ENCODE results near the gene NT5M. TPM values are rescaled to one million over a fixed set of nuclear protein-coding genes. Genes with fewer than 3 reads are reported as not detected.
"Not testable (repeated sequence)": the region's sequence is repeated elsewhere in the genome, so short reads cannot be mapped to it uniquely, and the experiment has no call there.

NT5M gene
- total RNA-seq, 1 donor from 2014 or later = 5.8 TPM

DNA sequence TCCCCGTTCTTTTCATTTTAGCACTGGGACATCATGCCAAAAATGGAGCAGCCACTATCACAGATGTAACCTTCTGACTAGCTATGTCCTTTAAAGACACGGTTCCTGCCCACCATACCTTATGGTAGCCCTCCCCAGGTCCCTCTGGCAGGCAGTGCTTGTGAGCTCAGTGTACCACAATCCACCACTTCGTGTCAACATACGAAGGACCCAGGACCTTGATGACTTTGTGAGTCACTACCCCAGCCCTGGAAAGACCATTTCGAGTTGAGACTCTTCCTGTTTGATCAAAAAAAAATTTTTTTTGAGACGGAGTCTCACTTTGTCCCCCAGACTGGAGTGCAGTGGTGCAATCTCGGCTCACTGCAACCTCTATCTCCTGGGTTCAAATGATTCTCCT is 45.2 kb upstream of the NT5M start:
- H3K36me3 Mint-ChIP-seq (ENCODE audit: low read depth, unreplicated experiment) = peaks cover 39% of the 10 kb centered on the region
- H3K4me1 Mint-ChIP-seq (ENCODE audit: unreplicated experiment) = no peaks in the 10 kb centered on the region
- H3K27ac Mint-ChIP-seq (ENCODE audit: unreplicated experiment) = no peak overlapping the region
- H3K4me3 Mint-ChIP-seq (ENCODE audit: unreplicated experiment) = no peak overlapping the region
- DNase-seq (ENCODE audit: low spot score) = no peak
- H3K27me3 Mint-ChIP-seq (ENCODE audit: unreplicated experiment) = peaks cover 2% of the 10 kb centered on the region
- TF ChIP-seq, protein P1, sequence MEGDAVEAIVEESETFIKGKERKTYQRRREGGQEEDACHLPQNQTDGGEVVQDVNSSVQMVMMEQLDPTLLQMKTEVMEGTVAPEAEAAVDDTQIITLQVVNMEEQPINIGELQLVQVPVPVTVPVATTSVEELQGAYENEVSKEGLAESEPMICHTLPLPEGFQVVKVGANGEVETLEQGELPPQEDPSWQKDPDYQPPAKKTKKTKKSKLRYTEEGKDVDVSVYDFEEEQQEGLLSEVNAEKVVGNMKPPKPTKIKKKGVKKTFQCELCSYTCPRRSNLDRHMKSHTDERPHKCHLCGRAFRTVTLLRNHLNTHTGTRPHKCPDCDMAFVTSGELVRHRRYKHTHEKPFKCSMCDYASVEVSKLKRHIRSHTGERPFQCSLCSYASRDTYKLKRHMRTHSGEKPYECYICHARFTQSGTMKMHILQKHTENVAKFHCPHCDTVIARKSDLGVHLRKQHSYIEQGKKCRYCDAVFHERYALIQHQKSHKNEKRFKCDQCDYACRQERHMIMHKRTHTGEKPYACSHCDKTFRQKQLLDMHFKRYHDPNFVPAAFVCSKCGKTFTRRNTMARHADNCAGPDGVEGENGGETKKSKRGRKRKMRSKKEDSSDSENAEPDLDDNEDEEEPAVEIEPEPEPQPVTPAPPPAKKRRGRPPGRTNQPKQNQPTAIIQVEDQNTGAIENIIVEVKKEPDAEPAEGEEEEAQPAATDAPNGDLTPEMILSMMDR (IDR thresholded peaks at IDR 0.05; ENCODE audit: unreplicated experiment) = no peak
- H3K9me3 Mint-ChIP-seq (ENCODE audit: unreplicated experiment) = no peaks in the 10 kb centered on the region

DNA sequence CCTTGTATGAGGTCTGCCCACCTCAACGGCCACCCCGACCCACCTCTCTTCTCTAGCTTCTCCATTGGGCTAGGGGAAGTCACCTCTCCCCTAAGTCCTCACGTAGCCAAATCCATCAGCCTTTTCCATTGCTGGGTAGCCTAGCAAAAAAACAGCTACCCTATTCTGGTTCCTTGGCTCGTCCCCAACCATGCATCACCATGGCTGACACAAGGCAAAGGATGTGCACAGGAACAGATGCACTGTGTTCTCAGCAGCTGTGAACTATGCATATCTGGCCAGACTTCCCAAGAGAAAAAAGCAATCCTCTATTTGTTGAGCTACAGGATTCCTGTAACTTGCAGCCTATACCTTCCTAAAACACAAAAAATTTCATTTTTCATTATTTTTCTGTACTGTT is 44.2 kb upstream of the NT5M start:
- no peaks in the 10 kb centered on the region for H3K9me3 Mint-ChIP-seq (ENCODE audit: unreplicated experiment)
- TF ChIP-seq, protein P1 (IDR thresholded peaks at IDR 0.05; ENCODE audit: unreplicated experiment) = no peak
- H3K4me3 Mint-ChIP-seq (ENCODE audit: unreplicated experiment) = no peak overlapping the region
- peaks cover 38% of the 10 kb centered on the region for H3K36me3 Mint-ChIP-seq (ENCODE audit: low read depth, unreplicated experiment)
- H3K27ac Mint-ChIP-seq (ENCODE audit: unreplicated experiment) = no peak overlapping the region
- no peak for DNase-seq (ENCODE audit: low spot score)
- no peaks in the 10 kb centered on the region for H3K4me1 Mint-ChIP-seq (ENCODE audit: unreplicated experiment)
- H3K27me3 Mint-ChIP-seq (ENCODE audit: unreplicated experiment) = peaks cover 1% of the 10 kb centered on the region

DNA sequence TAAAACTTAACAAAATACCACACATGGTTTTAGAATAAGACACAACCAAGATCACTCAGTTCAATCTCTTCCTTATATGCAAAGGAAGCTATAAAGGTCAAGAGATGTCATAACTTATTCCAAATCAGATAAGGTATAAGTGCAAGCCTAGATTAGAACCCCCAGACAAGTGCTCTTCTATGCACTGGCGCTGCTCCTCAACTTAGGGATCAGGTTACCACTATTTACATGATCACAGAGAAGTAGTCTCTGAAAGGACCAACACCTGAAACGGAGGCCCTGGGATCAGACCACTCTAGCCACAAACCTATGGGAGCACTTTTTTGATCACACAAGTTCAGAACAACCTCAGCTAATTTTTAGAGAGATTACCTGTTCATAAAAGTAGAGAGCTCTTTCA is 38.7 kb upstream of the NT5M start:
- no peaks in the 10 kb centered on the region for H3K27me3 Mint-ChIP-seq (ENCODE audit: unreplicated experiment)
- no peak overlapping the region for H3K4me3 Mint-ChIP-seq (ENCODE audit: unreplicated experiment)
- H3K27ac Mint-ChIP-seq (ENCODE audit: unreplicated experiment) = no peak overlapping the region
- TF ChIP-seq, protein P1 (IDR thresholded peaks at IDR 0.05; ENCODE audit: unreplicated experiment) = no peak
- H3K9me3 Mint-ChIP-seq (ENCODE audit: unreplicated experiment) = no peaks in the 10 kb centered on the region
- DNase-seq (ENCODE audit: low spot score) = no peak
- H3K36me3 Mint-ChIP-seq (ENCODE audit: low read depth, unreplicated experiment) = peaks cover 30% of the 10 kb centered on the region
- no peaks in the 10 kb centered on the region for H3K4me1 Mint-ChIP-seq (ENCODE audit: unreplicated experiment)

DNA sequence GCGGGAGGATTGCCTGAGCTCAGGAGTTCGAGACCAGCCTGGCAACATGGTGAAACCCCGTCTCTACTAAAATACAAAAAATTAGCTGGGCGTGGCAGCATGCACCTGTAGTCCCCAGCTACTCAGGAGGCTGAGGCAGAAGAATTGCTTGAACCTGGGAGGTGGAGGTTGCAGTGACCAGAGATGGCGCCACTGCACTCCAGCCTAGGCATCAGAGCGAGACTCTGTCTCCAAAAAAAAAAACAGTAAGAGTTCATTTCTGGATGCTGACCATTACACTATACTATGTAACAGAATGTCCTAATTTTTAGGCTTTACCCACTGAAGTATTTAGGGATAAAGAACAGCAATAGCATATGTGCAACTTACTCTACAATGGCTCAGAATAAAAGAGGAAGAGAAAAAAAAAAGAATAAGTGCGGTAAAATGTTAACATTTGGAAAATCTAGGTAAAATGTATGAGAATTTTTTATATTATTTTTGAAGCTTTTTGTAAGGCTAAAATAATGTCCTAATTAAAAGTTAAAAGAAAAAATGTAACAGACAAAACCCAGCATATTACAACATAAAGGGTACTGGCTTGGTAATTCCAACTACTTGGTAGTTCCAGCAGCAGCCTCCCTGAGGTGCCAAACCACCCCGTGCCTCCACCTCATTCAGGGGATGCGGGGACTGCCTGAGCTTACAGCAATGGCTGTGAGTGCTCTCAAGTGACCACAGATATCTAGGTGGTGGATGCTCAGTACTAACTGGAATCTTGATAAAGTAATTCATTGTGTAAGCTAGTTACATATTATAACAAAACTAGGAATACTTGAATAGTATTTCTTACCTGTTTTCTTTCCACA is 33.0 kb upstream of the NT5M start:
- peaks cover 9% of the 10 kb centered on the region for H3K36me3 Mint-ChIP-seq (ENCODE audit: low read depth, unreplicated experiment)
- H3K27ac Mint-ChIP-seq (ENCODE audit: unreplicated experiment) = no peak overlapping the region
- H3K4me3 Mint-ChIP-seq (ENCODE audit: unreplicated experiment) = no peak overlapping the region
- H3K27me3 Mint-ChIP-seq (ENCODE audit: unreplicated experiment) = no peaks in the 10 kb centered on the region
- H3K9me3 Mint-ChIP-seq (ENCODE audit: unreplicated experiment) = no peaks in the 10 kb centered on the region
- no peaks in the 10 kb centered on the region for H3K4me1 Mint-ChIP-seq (ENCODE audit: unreplicated experiment)
- peak; percentile 37 for DNase-seq (ENCODE audit: low spot score)
- TF ChIP-seq, protein P1 (IDR thresholded peaks at IDR 0.05; ENCODE audit: unreplicated experiment) = peak; percentile 47

DNA sequence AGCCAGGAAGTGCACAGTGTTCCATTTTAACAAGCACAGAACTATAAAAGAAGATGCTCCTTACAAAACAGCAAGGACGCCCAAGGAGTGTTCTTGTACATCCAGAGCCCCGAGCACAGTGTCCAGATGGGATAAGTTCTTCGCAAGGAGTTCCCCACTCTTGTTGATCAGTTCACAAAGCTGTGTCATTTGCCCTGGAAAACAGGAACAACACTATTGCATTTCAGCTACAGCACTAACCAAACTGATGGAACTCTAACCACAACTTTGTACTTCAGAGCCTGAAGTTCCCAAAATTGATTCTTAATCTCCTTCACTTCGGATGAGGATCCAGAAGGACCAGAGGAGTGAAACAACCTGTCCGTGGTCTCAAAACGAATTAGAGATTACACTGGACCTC is 27.2 kb upstream of the NT5M start:
- TF ChIP-seq, protein P1 (IDR thresholded peaks at IDR 0.05; ENCODE audit: unreplicated experiment) = no peak
- peaks cover 3% of the 10 kb centered on the region for H3K27me3 Mint-ChIP-seq (ENCODE audit: unreplicated experiment)
- no peak overlapping the region for H3K27ac Mint-ChIP-seq (ENCODE audit: unreplicated experiment)
- H3K4me1 Mint-ChIP-seq (ENCODE audit: unreplicated experiment) = peaks cover 3% of the 10 kb centered on the region
- no peaks in the 10 kb centered on the region for H3K9me3 Mint-ChIP-seq (ENCODE audit: unreplicated experiment)
- DNase-seq (ENCODE audit: low spot score) = no peak
- no peak overlapping the region for H3K4me3 Mint-ChIP-seq (ENCODE audit: unreplicated experiment)
- H3K36me3 Mint-ChIP-seq (ENCODE audit: low read depth, unreplicated experiment) = peaks cover 3% of the 10 kb centered on the region

DNA sequence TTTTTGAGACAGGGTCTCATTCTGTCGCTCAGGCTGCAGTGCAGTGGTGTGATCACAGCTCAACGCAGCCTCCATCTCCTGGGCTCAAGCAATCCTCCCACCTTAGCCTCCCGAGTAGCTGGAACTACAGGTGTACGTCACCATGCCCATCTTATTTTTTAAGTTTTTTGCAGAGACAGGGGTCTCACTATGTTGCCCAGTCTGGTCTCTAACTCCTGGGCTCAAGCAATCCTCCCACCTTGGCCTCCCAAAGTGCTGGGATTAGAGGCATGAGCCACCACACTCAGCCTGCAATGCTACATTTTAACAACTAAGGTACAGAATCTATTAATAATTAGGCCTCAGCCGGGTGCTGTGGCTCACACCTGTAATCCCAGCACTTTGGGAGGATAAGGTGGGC is 25.7 kb upstream of the NT5M start:
- not testable (repeated sequence) for DNase-seq (ENCODE audit: low spot score); H3K4me1 Mint-ChIP-seq (ENCODE audit: unreplicated experiment); H3K4me3 Mint-ChIP-seq (ENCODE audit: unreplicated experiment)

More for the DNA sequence above, 25.7 kb upstream of the NT5M start:
- H3K9me3 Mint-ChIP-seq (ENCODE audit: unreplicated experiment); H3K27ac Mint-ChIP-seq (ENCODE audit: unreplicated experiment); H3K36me3 Mint-ChIP-seq (ENCODE audit: low read depth, unreplicated experiment); H3K27me3 Mint-ChIP-seq (ENCODE audit: unreplicated experiment): not testable (repeated sequence)

Measured in endothelial cell (in vitro differentiated cells).